GM12878 (cell line): ENCODE data around the gene SNRPB2. TPM values are rescaled to one million over a fixed set of nuclear protein-coding genes. Genes with fewer than 3 reads are reported as not detected.

ENCODE experiments used
- ATAC-seq: fragments of 200-7000 bp; cut with Tn5 transposase; 3 replicates; pipeline ENCODE4 v1.9.1; 2020; ENCODE audit warnings: mild to moderate bottlenecking, moderate library complexity
- BruUV-seq: library from RNA; stranded (reverse); fragments of 400-500 nt; replicated peaks from 2 replicates; lab custom pipeline; 2021; lab: Mats Ljungman, UMichigan
- CTCF ChIA-PET: fragments of 300-600 bp; sonication (Branson Sonifier 250); formaldehyde crosslinking; extraction: SDS; loops from one replicate; lab custom pipeline; 2021; ENCODE audit warnings: inconsistent platforms; lab: Yijun Ruan, JAX
- POLR2A ChIA-PET: fragments of 350-600 bp; formaldehyde crosslinking; extraction: SDS; loops from one replicate; lab custom pipeline; 2021; ENCODE audit warnings: inconsistent platforms; lab: Charles Lee
- RAD21 ChIA-PET: fragments of 300-600 bp; sonication (Branson Sonifier 250); formaldehyde crosslinking; loops from one replicate; lab custom pipeline; 2023; ENCODE audit warnings: antibody characterized with exemption; ENCODE audit not compliant: unreplicated experiment; lab: Charles Lee
- SMC1A ChIA-PET: fragments of 300-600 bp; sonication (Branson Sonifier 250); formaldehyde crosslinking; loops from one replicate; lab custom pipeline; 2023; ENCODE audit not compliant: unreplicated experiment, uncharacterized antibody; lab: Charles Lee
- DNase-seq: peaks from one replicate; pipeline ENCODE4 v3.0.0-alpha.2; 2011; ENCODE audit warnings: low read depth, low spot score
- FAIRE-seq: peaks from 3 replicates; lab custom pipeline; 2011; peaks lifted over from hg19 to GRCh38; lab: Jason Lieb, UNC
- H2AFZ ChIP-seq: 2 replicates; pipeline ENCODE4 v1.6.0; 2011; ENCODE audit warnings: low read depth, low read length, control low read depth; ENCODE audit not compliant: control insufficient read depth
- H3K27ac ChIP-seq: 2 replicates; pipeline ENCODE4 v1.5.1; 2011; ENCODE audit warnings: control low read depth; ENCODE audit not compliant: control insufficient read depth, insufficient read depth
- H3K27me3 ChIP-seq, 2 experiments: replicated peaks in 1 of 2; 2 replicates each; pipeline versions ENCODE4 v1.6.0 to v1.6.1; 2011; ENCODE audit warnings: low read length in 1 of 2; ENCODE audit not compliant: control insufficient read depth in 2 of 2, insufficient read depth in 2 of 2
- H3K36me3 ChIP-seq, 2 experiments: 2 replicates each; pipeline ENCODE4 v1.5.1; 2011; ENCODE audit warnings: low read length in 1 of 2; ENCODE audit not compliant: control insufficient read depth in 2 of 2, insufficient read depth in 2 of 2
- H3K4me1 ChIP-seq: 2 replicates; pipeline ENCODE4 v1.6.1; 2011; ENCODE audit warnings: mild to moderate bottlenecking, low read length, moderate library complexity, mixed read lengths; ENCODE audit not compliant: control insufficient read depth, insufficient read depth
- H3K4me2 ChIP-seq: 2 replicates; pipeline ENCODE4 v1.6.0; 2011; ENCODE audit warnings: control low read depth; ENCODE audit not compliant: control insufficient read depth, insufficient read depth
- H3K4me3 ChIP-seq: fragments of 200-600 bp; sonication (generic); 2 replicates; pipeline ENCODE4 v1.5.1; 2016
- H3K79me2 ChIP-seq: 2 replicates; pipeline ENCODE4 v1.6.0; 2011; ENCODE audit warnings: low read length; ENCODE audit not compliant: control insufficient read depth, insufficient read depth
- H3K9ac ChIP-seq: 2 replicates; pipeline ENCODE4 v1.8.0; 2011; ENCODE audit warnings: low read length, control low read depth, mixed read lengths; ENCODE audit not compliant: control insufficient read depth, insufficient read depth
- H3K9me3 ChIP-seq: replicated peaks from 3 replicates; pipeline ENCODE4 v1.5.1; 2011; ENCODE audit warnings: mild to moderate bottlenecking, low read length; ENCODE audit not compliant: control insufficient read depth, insufficient read depth
- H4K20me1 ChIP-seq: 2 replicates; pipeline ENCODE4 v1.6.0; 2011; ENCODE audit not compliant: control insufficient read depth, insufficient read depth
- ASH2L ChIP-seq: fragments of 300-600, 200-600 bp; sonication (generic); IDR thresholded peaks from 2 replicates; pipeline ENCODE4 v1.6.1; 2017; ENCODE audit warnings: low read depth, mild to moderate bottlenecking, borderline replicate concordance
- BCL3 ChIP-seq: IDR thresholded peaks from 2 replicates; pipeline ENCODE4 v1.6.1; 2011; ENCODE audit warnings: borderline replicate concordance, low read depth, mild to moderate bottlenecking, moderate library complexity, low read length; ENCODE audit not compliant: insufficient read depth, poor library complexity, severe bottlenecking
- CEBPB ChIP-seq, 2 experiments: fragments of 150-350 bp in 1 of 2; IDR thresholded peaks; 2 replicates each; pipeline ENCODE4 v1.6.1; 2012 to 2014; ENCODE audit warnings: low read depth in 2 of 2, low read length in 2 of 2, borderline replicate concordance in 1 of 2, inconsistent platforms in 1 of 2
- CHD1 ChIP-seq: IDR thresholded peaks from 2 replicates; pipeline ENCODE4 v1.6.1; 2012; ENCODE audit warnings: low read depth, low read length, improper control_type of control experiment
- ELK1 ChIP-seq: IDR thresholded peaks from 2 replicates; pipeline ENCODE4 v1.6.1; 2012; ENCODE audit warnings: low read depth, low read length, improper control_type of control experiment
- EZH2 ChIP-seq: IDR thresholded peaks from 2 replicates; pipeline ENCODE4 v1.6.1; 2012; ENCODE audit warnings: low read depth, mild to moderate bottlenecking, control low read depth, inconsistent platforms, low read length, borderline replicate concordance; ENCODE audit not compliant: control insufficient read depth
- IRF4 ChIP-seq: IDR thresholded peaks from 2 replicates; pipeline ENCODE4 v1.6.1; 2011; ENCODE audit warnings: low read depth, low read length
- MEF2A ChIP-seq: IDR thresholded peaks from 2 replicates; pipeline ENCODE4 v1.6.1; 2011; ENCODE audit warnings: low read depth, mild to moderate bottlenecking, low read length, moderate library complexity; ENCODE audit not compliant: insufficient read depth
- MTA2 ChIP-seq: fragments of 450-650 bp; IDR thresholded peaks from 2 replicates; pipeline ENCODE4 v1.6.1; 2016; ENCODE audit warnings: low read depth, mild to moderate bottlenecking, moderate library complexity
- MYC ChIP-seq: IDR thresholded peaks from 2 replicates; pipeline ENCODE4 v1.6.1; 2011; ENCODE audit warnings: mild to moderate bottlenecking, low read length, moderate library complexity, inconsistent platforms; ENCODE audit not compliant: insufficient read depth, insufficient replicate concordance, insufficient read length, severe bottlenecking
- NFYB ChIP-seq: IDR thresholded peaks from 2 replicates; pipeline ENCODE4 v1.6.1; 2011; ENCODE audit warnings: low read depth, mild to moderate bottlenecking, low read length, improper control_type of control experiment, moderate library complexity; ENCODE audit not compliant: insufficient read depth
- PBX3 ChIP-seq: IDR thresholded peaks from 2 replicates; pipeline ENCODE4 v1.6.1; 2011; ENCODE audit warnings: mild to moderate bottlenecking, low read depth, low read length, moderate library complexity; ENCODE audit not compliant: insufficient replicate concordance
- RBBP5 ChIP-seq: fragments of 200-600 bp; sonication (generic); conservative IDR thresholded peaks from 2 replicates; pipeline ENCODE4 v1.6.1; 2016
- SREBF1 ChIP-seq: IDR thresholded peaks from 2 replicates; pipeline ENCODE4 v1.6.1; 2012; ENCODE audit warnings: mild to moderate bottlenecking, low read length
- SRF ChIP-seq, 2 experiments: IDR thresholded peaks; 2 replicates each; pipeline ENCODE4 v1.6.1; 2011; ENCODE audit warnings: low read depth in 2 of 2, low read length in 2 of 2, mild to moderate bottlenecking in 1 of 2, moderate library complexity in 1 of 2
- YY1 ChIP-seq: IDR thresholded peaks from 2 replicates; pipeline ENCODE4 v1.6.1; 2011; ENCODE audit warnings: low read depth, mild to moderate bottlenecking, low read length
- WGBS: methylation state at CpG from one replicate; pipeline ENCODE4 v1.1.6; 2016; ENCODE audit warnings: low lambda C conversion rate; ENCODE audit not compliant: insufficient replicate concordance, insufficient coverage; ENCODE audit errors: missing lambda C conversion rate; 5-methylcytosine and 5-hydroxymethylcytosine counted together
- in situ Hi-C: fragments of 300-500 bp; cut with MboI; formaldehyde crosslinking; loops from 9 replicates; pipeline ENCODE4 v1.14.3; 2018; ENCODE audit warnings: mixed read lengths
- intact Hi-C: fragments of 100-400 bp; cut with micrococcal nuclease; formaldehyde crosslinking; loops from one replicate; pipeline ENCODE4 v1.14.2; 2022; ENCODE audit not compliant: unreplicated experiment
- polyA plus RNA-seq, 11 experiments: library from polyadenylated mRNA; depleted of rRNA in 4 of 11; unstranded in 6 of 11; stranded (reverse) in 5 of 11; fragments of >200 nt; fragmentation: Nextera tagmentation in 4 of 11; fragmentation: Illumina TruSeq in 1 of 11; extraction: Ambion mirVana in 4 of 11; extraction: Trizol in 1 of 11; gene quantifications; 1 replicate in 1 of 11; 2 replicates in 10 of 11; pipeline versions ENCODE4 v1.2.1 to v1.2.3, GENCODE V29; 2011 to 2016; ENCODE audit warnings: inconsistent platforms in 2 of 11, missing spikeins in 2 of 11, low read depth in 1 of 11
- total RNA-seq, 4 experiments: library from RNA; depleted of rRNA in 3 of 4; stranded (reverse); fragments of >200 nt in 3 of 4; fragmentation: Illumina TruSeq in 1 of 4; extraction: Trizol in 1 of 4; gene quantifications; 2 replicates each; pipeline versions ENCODE4 v1.2.1 to v1.2.3, GENCODE V29; 2013 to 2021
- TF ChIP-seq, protein P1 (sequence below): fragments of 450-650 bp; IDR thresholded peaks from 2 replicates; pipeline ENCODE4 v1.6.1; 2016; ENCODE audit warnings: mild to moderate bottlenecking, moderate library complexity, borderline replicate concordance

SNRPB2 gene
- total and polyA plus RNA-seq, 10 of the 15 experiments (the other 5 are each of a cell fraction or from before 2014, with no cell fraction given), result 63.5 to 245 (median 136) TPM

DNA sequence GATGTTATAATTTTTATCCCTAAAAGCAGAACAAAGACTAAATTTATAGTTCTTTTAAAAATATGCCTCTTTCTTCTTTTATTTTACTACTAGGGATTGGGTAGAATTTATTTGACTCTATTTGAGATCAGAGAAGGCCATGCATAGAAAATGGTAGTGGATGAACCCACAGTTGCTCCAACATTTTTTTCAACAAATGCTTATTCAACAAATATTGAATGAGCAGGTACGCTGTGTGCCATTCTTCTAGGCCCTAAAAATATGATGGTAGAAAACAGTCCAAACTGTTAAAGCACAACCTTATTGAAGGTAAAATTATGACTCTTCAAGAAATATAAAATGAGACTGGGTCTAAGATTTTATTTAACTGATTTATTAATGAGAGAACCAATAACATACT is 48.3 kb downstream of the SNRPB2 start:
- intact Hi-C loops, result no loop called here
- no peak overlapping the region for H2AFZ ChIP-seq
- RAD21 ChIA-PET, result no interaction called here
- H3K27ac ChIP-seq, result no peak overlapping the region
- H3K79me2 ChIP-seq, result no peaks in the 10 kb centered on the region
- SMC1A ChIA-PET, result no interaction called here
- no peak overlapping the region for H3K9ac ChIP-seq
- H3K9me3 ChIP-seq, result no peaks in the 10 kb centered on the region
- BruUV-seq, result no TSS peak
- H3K36me3 ChIP-seq, result no peaks in the 10 kb centered on the region
- CTCF ChIA-PET, result interaction anchor here (1.8 kb wide), 1 partner anchor 44 kb away, joined by 4 read pairs; no protein-coding TSS in a partner anchor
- H3K27me3 ChIP-seq, result no peaks in the 10 kb centered on the region
- DNase-seq (no peak), FAIRE-seq (no peak), ATAC-seq (no peak)
- H4K20me1 ChIP-seq, result no peaks in the 10 kb centered on the region
- in situ Hi-C loops, result no loop called here
- POLR2A ChIA-PET, result no interaction called here
- no peak overlapping the region for H3K4me3 ChIP-seq
- no peaks in the 10 kb centered on the region for H3K4me1 ChIP-seq
- WGBS, result 38% methylated on average over 1 of the region's 1 CpG
- no peak overlapping the region for H3K4me2 ChIP-seq
- TF ChIP-seq SRF (IDR thresholded peaks at IDR 0.05; ENCODE audit: low read depth in 2 of 2, low read length in 2 of 2), result no peak
- no peak for TF ChIP-seq EZH2
- TF ChIP-seq CHD1, result no peak
- no peak for TF ChIP-seq MYC
- no peak for TF ChIP-seq ELK1
- no peak for TF ChIP-seq SREBF1
- no peak for TF ChIP-seq MEF2A
- TF ChIP-seq YY1, result no peak
- no peak for TF ChIP-seq IRF4
- no peak for TF ChIP-seq MTA2
- no peak for TF ChIP-seq CEBPB (IDR thresholded peaks at IDR 0.05; ENCODE audit: borderline replicate concordance in 1 of 2, low read depth in 2 of 2, low read length in 2 of 2)
- TF ChIP-seq ASH2L, result no peak
- no peak for TF ChIP-seq NFYB
- no peak for TF ChIP-seq RBBP5
- TF ChIP-seq, protein P1, sequence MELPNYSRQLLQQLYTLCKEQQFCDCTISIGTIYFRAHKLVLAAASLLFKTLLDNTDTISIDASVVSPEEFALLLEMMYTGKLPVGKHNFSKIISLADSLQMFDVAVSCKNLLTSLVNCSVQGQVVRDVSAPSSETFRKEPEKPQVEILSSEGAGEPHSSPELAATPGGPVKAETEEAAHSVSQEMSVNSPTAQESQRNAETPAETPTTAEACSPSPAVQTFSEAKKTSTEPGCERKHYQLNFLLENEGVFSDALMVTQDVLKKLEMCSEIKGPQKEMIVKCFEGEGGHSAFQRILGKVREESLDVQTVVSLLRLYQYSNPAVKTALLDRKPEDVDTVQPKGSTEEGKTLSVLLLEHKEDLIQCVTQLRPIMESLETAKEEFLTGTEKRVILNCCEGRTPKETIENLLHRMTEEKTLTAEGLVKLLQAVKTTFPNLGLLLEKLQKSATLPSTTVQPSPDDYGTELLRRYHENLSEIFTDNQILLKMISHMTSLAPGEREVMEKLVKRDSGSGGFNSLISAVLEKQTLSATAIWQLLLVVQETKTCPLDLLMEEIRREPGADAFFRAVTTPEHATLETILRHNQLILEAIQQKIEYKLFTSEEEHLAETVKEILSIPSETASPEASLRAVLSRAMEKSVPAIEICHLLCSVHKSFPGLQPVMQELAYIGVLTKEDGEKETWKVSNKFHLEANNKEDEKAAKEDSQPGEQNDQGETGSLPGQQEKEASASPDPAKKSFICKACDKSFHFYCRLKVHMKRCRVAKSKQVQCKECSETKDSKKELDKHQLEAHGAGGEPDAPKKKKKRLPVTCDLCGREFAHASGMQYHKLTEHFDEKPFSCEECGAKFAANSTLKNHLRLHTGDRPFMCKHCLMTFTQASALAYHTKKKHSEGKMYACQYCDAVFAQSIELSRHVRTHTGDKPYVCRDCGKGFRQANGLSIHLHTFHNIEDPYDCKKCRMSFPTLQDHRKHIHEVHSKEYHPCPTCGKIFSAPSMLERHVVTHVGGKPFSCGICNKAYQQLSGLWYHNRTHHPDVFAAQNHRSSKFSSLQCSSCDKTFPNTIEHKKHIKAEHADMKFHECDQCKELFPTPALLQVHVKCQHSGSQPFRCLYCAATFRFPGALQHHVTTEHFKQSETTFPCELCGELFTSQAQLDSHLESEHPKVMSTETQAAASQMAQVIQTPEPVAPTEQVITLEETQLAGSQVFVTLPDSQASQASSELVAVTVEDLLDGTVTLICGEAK, result no peak
- no peak for TF ChIP-seq PBX3
- TF ChIP-seq BCL3, result no peak
